ENCODE measurements around the gene TLE1.

Gene TLE1

GRCh38 chr9:81560851-81561732 lies 128.3 kb downstream of the TLE1 start:
- no peaks in the 10 kb centered on the region for H3K36me3 ChIP-seq
- no peaks in the 10 kb centered on the region for H3K27me3 ChIP-seq
- no peaks in the 10 kb centered on the region; the same call in 1 of the 2 replicates for H3K4me1 ChIP-seq
- no peak for TF ChIP-seq CTCF (IDR thresholded peaks at IDR 0.05; ENCODE audit: low read depth, low read length)
- no peak for DNase-seq
- H3K9me3 ChIP-seq, result no peaks in the 10 kb centered on the region
- H3K4me3 ChIP-seq (ENCODE audit: low read depth, low read length), result no peak overlapping the region

GRCh38 chr9:81559709-81560108 lies 129.6 kb downstream of the TLE1 start:
- Histone ChIP-seq H3K36me3 (no peaks in the 10 kb centered on the region), H3K9me3 (no peaks in the 10 kb centered on the region), H3K27me3 (no peaks in the 10 kb centered on the region), H3K4me3 (ENCODE audit: low read depth, low read length) (no peak overlapping the region), H3K4me1 (no peaks in the 10 kb centered on the region; the same call in 1 of the 2 replicates)
- TF ChIP-seq CTCF (IDR thresholded peaks at IDR 0.05; ENCODE audit: low read depth, low read length), result no peak
- no peak for DNase-seq

GRCh38 chr9:81559197-81559596 lies 130.2 kb downstream of the TLE1 start:
- Histone ChIP-seq H3K4me1 (no peaks in the 10 kb centered on the region; the same call in 1 of the 2 replicates), H3K36me3 (no peaks in the 10 kb centered on the region), H3K9me3 (no peaks in the 10 kb centered on the region), H3K4me3 (ENCODE audit: low read depth, low read length) (no peak overlapping the region), H3K27me3 (no peaks in the 10 kb centered on the region)
- TF ChIP-seq CTCF (IDR thresholded peaks at IDR 0.05; ENCODE audit: low read depth, low read length), result no peak
- DNase-seq, result no peak

- no peak for DNase-seq
- Histone ChIP-seq H3K4me3 (ENCODE audit: low read depth, low read length) (no peak overlapping the region), H3K9me3 (no peaks in the 10 kb centered on the region), H3K36me3 (no peaks in the 10 kb centered on the region), H3K27me3 (no peaks in the 10 kb centered on the region), H3K4me1 (no peaks in the 10 kb centered on the region; the same call in 1 of the 2 replicates)
- TF ChIP-seq CTCF (IDR thresholded peaks at IDR 0.05; ENCODE audit: low read depth, low read length), result no peak
Observed at GRCh38 chr9:81558091-81558830, 131.1 kb downstream of the TLE1 start.

- H3K4me3 ChIP-seq (ENCODE audit: low read depth, low read length), result no peak overlapping the region
- DNase-seq, result no peak
- TF ChIP-seq CTCF (IDR thresholded peaks at IDR 0.05; ENCODE audit: low read depth, low read length), result no peak
- no peaks in the 10 kb centered on the region for H3K9me3 ChIP-seq
- no peaks in the 10 kb centered on the region; the same call in 1 of the 2 replicates for H3K4me1 ChIP-seq
- no peaks in the 10 kb centered on the region for H3K27me3 ChIP-seq
- no peaks in the 10 kb centered on the region for H3K36me3 ChIP-seq
Observed at GRCh38 chr9:81557452-81558090, 131.8 kb downstream of the TLE1 start.
